ENCODE data around the gene SLC16A12. TPM values are rescaled to one million over a fixed set of nuclear protein-coding genes. Genes with fewer than 3 reads are reported as not detected.

SLC16A12 gene
- total and polyA plus RNA-seq, 2 donors (not counting 3 experiments of a cell fraction or from before 2014, with no cell fraction given): not detected

DNA sequence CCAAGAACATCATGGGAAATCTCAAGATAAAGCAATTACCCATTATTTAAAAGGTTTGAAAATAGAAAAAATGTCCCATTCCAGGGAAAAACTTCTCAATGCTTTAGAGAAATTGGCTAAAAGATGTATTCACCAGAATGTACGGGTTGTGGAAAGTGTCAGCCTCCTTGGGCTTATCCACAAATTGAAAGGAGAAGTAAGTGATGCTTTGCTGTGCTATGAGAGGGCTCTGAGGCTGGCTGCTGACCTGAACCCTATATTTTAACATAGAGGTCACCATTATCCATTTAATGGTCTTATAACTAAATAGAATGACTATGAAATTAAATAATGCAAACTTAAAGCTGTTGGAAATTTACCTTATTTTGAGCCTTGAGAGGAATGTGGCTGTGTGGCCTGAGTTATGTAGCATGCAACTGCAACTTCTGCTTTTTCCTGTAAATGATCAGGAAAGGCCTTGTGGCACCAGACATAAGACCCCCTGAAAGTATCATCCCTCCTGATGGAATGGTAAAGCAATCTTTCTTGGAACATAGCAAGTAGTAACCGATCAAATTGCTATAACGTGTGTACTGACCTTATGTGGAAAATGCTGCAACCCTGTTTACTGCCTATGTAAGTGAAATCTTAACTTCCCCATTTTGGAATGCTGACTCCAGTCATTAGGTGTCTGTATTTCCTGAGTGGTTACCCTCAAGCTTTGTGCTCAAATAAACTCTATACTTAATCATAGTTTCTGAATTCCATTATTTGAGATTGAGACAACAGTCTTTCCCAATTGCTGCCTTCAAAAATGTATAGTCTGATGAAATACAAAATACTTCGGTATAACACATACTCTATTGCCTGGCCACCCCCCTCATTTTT, 150.7 kb downstream of the SLC16A12 start:
- Histone ChIP-seq H3K79me2 (ENCODE audit: control insufficient read depth, insufficient read depth, low read length) (no peaks in the 10 kb centered on the region), H3K9ac (replicated peaks; ENCODE audit: extremely low read depth, insufficient read depth, low read length) (no peak overlapping the region), H2AFZ (ENCODE audit: low read depth, low read length) (no peak overlapping the region), H3K36me3 (ENCODE audit: control insufficient read depth in 2 of 2, extremely low read depth in 1 of 2, insufficient read depth in 2 of 2, low read length in 2 of 2) (no peaks in the 10 kb centered on the region), H3K4me2 (ENCODE audit: insufficient read depth, low read length) (no peak overlapping the region), H3K9me1 (replicated peaks; ENCODE audit: control insufficient read depth, extremely low read depth, insufficient read depth, low read length) (no peaks in the 10 kb centered on the region), H3K4me1 (ENCODE audit: control insufficient read depth, extremely low read depth, insufficient read depth, low read length) (no peaks in the 10 kb centered on the region), H3K9me3 (replicated peaks; ENCODE audit: control insufficient read depth, insufficient read depth, low read length) (no peaks in the 10 kb centered on the region), H3K27ac (ENCODE audit: insufficient read depth, low read depth, low read length) (no peak overlapping the region), H4K20me1 (replicated peaks; ENCODE audit: control insufficient read depth, extremely low read depth, insufficient read depth, low read length) (no peaks in the 10 kb centered on the region), H3K27me3 (ENCODE audit: control insufficient read depth in 2 of 2, insufficient read depth in 2 of 2, low read length in 2 of 2) (peaks cover 14 to 16% of the 10 kb centered on the region in 2 experiments), H3K4me3 (replicated peaks in 1 of 3; ENCODE audit: insufficient read depth in 1 of 3, low read depth in 1 of 3, low read length in 3 of 3) (no peak overlapping the region)
- POLR2A ChIA-PET: no interaction called here
- intact Hi-C loops (cut with micrococcal nuclease): no loop called here
- FAIRE-seq (no peak), DNase-seq (ENCODE audit: low read depth, low spot score) (no peak)
- dilution Hi-C loops (cut with MboI; ENCODE audit: extremely low pct_ligation_motif_present, low sequenced_read_pairs): no loop called here
- TF ChIP-seq FOS (IDR thresholded peaks at IDR 0.05; ENCODE audit: borderline replicate concordance, insufficient read depth, low read length) (no peak), MYC (IDR thresholded peaks at IDR 0.05; ENCODE audit: low read depth, low read length) (no peak), EZH2 (IDR thresholded peaks at IDR 0.05; ENCODE audit: borderline replicate concordance, low read depth, low read length, severe bottlenecking) (no peak), JUN (IDR thresholded peaks at IDR 0.05; ENCODE audit: borderline replicate concordance, insufficient read depth, insufficient read length, low read depth) (no peak), POLR2AphosphoS5 (IDR thresholded peaks at IDR 0.05; ENCODE audit: insufficient read depth, low read depth, low read length) (no peak)
- BruUV-seq (replicated peaks): no TSS peak
- CTCF ChIA-PET: interaction anchor here (1.3 kb wide), 1 partner anchor 15 kb away, joined by 5 read pairs; no protein-coding TSS in a partner anchor

DNA sequence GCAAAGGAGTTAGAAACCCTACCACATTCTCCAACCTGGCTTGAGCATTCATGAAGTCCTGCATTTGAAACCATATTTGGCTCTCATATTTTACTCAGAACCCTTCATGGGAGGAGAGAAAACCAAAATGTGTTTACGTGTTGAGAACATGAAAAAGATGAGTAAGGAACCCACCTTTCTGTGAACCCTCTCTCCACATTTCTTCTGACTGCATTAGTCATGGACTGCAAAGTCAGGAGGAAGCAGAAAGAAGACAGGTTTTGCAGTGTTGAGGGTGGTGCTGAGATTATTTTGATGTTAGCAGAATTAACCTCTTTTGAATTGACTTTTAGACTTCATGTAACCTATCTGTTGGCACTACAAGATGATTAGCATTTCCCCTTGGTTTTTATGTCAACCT, 152.6 kb downstream of the SLC16A12 start:
- Histone ChIP-seq H3K4me1 (ENCODE audit: control insufficient read depth, extremely low read depth, insufficient read depth, low read length) (no peaks in the 10 kb centered on the region), H3K9ac (replicated peaks; ENCODE audit: extremely low read depth, insufficient read depth, low read length) (no peak overlapping the region), H3K79me2 (ENCODE audit: control insufficient read depth, insufficient read depth, low read length) (no peaks in the 10 kb centered on the region), H3K9me3 (replicated peaks; ENCODE audit: control insufficient read depth, insufficient read depth, low read length) (no peaks in the 10 kb centered on the region), H3K9me1 (replicated peaks; ENCODE audit: control insufficient read depth, extremely low read depth, insufficient read depth, low read length) (no peaks in the 10 kb centered on the region), H3K27ac (ENCODE audit: insufficient read depth, low read depth, low read length) (no peak overlapping the region), H4K20me1 (replicated peaks; ENCODE audit: control insufficient read depth, extremely low read depth, insufficient read depth, low read length) (no peaks in the 10 kb centered on the region), H3K27me3 (ENCODE audit: control insufficient read depth in 2 of 2, insufficient read depth in 2 of 2, low read length in 2 of 2) (peaks cover 14 to 16% of the 10 kb centered on the region in 2 experiments), H3K4me3 (replicated peaks in 1 of 3; ENCODE audit: insufficient read depth in 1 of 3, low read depth in 1 of 3, low read length in 3 of 3) (no peak overlapping the region), H3K4me2 (ENCODE audit: insufficient read depth, low read length) (no peak overlapping the region), H3K36me3 (ENCODE audit: control insufficient read depth in 2 of 2, extremely low read depth in 1 of 2, insufficient read depth in 2 of 2, low read length in 2 of 2) (no peaks in the 10 kb centered on the region), H2AFZ (ENCODE audit: low read depth, low read length) (no peak overlapping the region)
- ChIA-PET CTCF (no interaction called here), POLR2A (no interaction called here)
- intact Hi-C loops (cut with micrococcal nuclease) (no loop called here), dilution Hi-C loops (cut with MboI; ENCODE audit: extremely low pct_ligation_motif_present, low sequenced_read_pairs) (no loop called here)
- TF ChIP-seq POLR2AphosphoS5 (IDR thresholded peaks at IDR 0.05; ENCODE audit: insufficient read depth, low read depth, low read length) (no peak), FOS (IDR thresholded peaks at IDR 0.05; ENCODE audit: borderline replicate concordance, insufficient read depth, low read length) (no peak), MYC (IDR thresholded peaks at IDR 0.05; ENCODE audit: low read depth, low read length) (no peak), EZH2 (IDR thresholded peaks at IDR 0.05; ENCODE audit: borderline replicate concordance, low read depth, low read length, severe bottlenecking) (no peak), GATA2 (IDR thresholded peaks at IDR 0.05; ENCODE audit: insufficient read depth, insufficient read length, low read depth, low read length) (no peak), JUN (IDR thresholded peaks at IDR 0.05; ENCODE audit: borderline replicate concordance, insufficient read depth, insufficient read length, low read depth) (no peak), POLR2A (IDR thresholded peaks at IDR 0.05; ENCODE audit: low read depth, low read length) (no peak)
- TF ChIP-seq, protein P1, sequence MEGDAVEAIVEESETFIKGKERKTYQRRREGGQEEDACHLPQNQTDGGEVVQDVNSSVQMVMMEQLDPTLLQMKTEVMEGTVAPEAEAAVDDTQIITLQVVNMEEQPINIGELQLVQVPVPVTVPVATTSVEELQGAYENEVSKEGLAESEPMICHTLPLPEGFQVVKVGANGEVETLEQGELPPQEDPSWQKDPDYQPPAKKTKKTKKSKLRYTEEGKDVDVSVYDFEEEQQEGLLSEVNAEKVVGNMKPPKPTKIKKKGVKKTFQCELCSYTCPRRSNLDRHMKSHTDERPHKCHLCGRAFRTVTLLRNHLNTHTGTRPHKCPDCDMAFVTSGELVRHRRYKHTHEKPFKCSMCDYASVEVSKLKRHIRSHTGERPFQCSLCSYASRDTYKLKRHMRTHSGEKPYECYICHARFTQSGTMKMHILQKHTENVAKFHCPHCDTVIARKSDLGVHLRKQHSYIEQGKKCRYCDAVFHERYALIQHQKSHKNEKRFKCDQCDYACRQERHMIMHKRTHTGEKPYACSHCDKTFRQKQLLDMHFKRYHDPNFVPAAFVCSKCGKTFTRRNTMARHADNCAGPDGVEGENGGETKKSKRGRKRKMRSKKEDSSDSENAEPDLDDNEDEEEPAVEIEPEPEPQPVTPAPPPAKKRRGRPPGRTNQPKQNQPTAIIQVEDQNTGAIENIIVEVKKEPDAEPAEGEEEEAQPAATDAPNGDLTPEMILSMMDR (IDR thresholded peaks at IDR 0.05; ENCODE audit: extremely low read depth in 1 of 2, insufficient read depth in 1 of 2, low read depth in 1 of 2, low read length in 2 of 2): no peak
- TF ChIP-seq, protein P2, sequence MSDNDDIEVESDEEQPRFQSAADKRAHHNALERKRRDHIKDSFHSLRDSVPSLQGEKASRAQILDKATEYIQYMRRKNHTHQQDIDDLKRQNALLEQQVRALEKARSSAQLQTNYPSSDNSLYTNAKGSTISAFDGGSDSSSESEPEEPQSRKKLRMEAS (IDR thresholded peaks at IDR 0.05; ENCODE audit: insufficient read depth, insufficient read length): no peak
- BruUV-seq (replicated peaks): no TSS peak
- DNase-seq (ENCODE audit: low read depth, low spot score) (no peak), FAIRE-seq (no peak)

All from endothelial cell of umbilical vein (primary cell).